NT2/D1 (cell line): ENCODE data around the gene ST3GAL4.

Experiments
- YY1 ChIP-seq: IDR thresholded peaks from 2 replicates; pipeline ENCODE4 v1.6.1; 2011; ENCODE audit not compliant: insufficient read length, insufficient read depth
- ZNF274 ChIP-seq: IDR thresholded peaks from 2 replicates; pipeline ENCODE4 v1.6.1; 2011; ENCODE audit warnings: mild to moderate bottlenecking, low read depth, low read length

DNA sequence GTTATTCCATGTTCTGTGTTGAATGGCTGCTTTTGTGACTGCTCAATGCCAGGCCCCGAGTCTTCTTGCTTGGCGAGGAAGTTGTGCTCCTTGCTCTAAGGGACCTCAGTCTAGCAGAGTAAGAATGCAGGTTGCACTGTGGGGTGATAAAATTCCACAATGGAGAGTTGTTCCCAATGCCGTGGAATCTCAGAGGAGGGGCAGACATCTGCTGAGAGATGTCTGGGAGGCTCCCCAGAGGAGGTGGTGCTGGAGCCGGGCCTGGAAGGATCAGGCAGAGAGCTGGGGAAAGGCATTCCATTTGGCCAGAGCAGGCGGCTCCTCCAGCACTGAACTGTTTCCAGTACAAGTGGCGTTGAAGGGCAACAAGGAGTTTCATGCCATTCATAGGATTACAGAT is 55.2 kb downstream of the ST3GAL4 start:
- TF ChIP-seq YY1 (no peak), ZNF274 (no peak)
